ENCODE data around the gene SPDYA.

DNA sequence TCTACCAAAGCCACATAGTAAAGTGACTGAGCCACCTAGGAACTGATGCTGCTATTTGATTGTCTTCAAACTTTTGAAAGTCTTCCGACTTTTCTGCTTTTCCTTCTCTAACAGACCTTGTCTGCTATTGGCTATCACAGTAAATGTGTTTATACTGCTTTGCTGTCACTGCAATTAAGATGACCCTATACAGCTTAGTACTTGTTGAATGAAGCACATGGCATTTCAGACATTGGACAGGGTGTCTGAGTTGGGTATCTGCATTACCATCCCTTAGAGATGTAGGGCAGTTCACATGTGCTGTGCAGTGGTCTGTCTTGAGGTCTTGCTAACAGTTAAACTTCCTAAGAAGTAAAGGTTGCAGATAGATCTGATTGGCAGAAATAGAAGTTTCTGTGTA, 87.4 kb downstream of the SPDYA start:
- TF ChIP-seq, protein P1, sequence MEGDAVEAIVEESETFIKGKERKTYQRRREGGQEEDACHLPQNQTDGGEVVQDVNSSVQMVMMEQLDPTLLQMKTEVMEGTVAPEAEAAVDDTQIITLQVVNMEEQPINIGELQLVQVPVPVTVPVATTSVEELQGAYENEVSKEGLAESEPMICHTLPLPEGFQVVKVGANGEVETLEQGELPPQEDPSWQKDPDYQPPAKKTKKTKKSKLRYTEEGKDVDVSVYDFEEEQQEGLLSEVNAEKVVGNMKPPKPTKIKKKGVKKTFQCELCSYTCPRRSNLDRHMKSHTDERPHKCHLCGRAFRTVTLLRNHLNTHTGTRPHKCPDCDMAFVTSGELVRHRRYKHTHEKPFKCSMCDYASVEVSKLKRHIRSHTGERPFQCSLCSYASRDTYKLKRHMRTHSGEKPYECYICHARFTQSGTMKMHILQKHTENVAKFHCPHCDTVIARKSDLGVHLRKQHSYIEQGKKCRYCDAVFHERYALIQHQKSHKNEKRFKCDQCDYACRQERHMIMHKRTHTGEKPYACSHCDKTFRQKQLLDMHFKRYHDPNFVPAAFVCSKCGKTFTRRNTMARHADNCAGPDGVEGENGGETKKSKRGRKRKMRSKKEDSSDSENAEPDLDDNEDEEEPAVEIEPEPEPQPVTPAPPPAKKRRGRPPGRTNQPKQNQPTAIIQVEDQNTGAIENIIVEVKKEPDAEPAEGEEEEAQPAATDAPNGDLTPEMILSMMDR (IDR thresholded peaks at IDR 0.05): no peak
- TF ChIP-seq POLR2A (IDR thresholded peaks at IDR 0.05) (no peak), EP300 (IDR thresholded peaks at IDR 0.05) (no peak), POLR2AphosphoS5 (IDR thresholded peaks at IDR 0.05) (no peak)

Measured in suprapubic skin (tissue), 4 donors.